Activated T-cell treated with anti-CD3 and anti-CD28 coated beads, Interleukin-2, amount 50 U/mL, for 72 hours (primary cell): ENCODE results near the gene ZNRF3. TPM values are rescaled to one million over a fixed set of nuclear protein-coding genes. Genes with fewer than 3 reads are reported as not detected.

Experiments
- ATAC-seq, 2 donors: fragments of 150-1000 bp; cut with Tn5 transposase; replicated peaks in 1 of 2; 2 replicates each; pipeline ENCODE4 v1.10.0; 2021; ENCODE audit warnings: moderate library complexity in 2 of 2, mild to moderate bottlenecking in 1 of 2
- DNase-seq, 2 donors: peaks; one replicate each; pipeline ENCODE4 v3.0.0; 2021 to 2022; ENCODE audit warnings: mixed read lengths in 1 of 2
- H3K27ac Mint-ChIP-seq: one replicate; pipeline ENCODE4 v1.8.0; 2022; ENCODE audit warnings: mild to moderate bottlenecking, moderate library complexity, mixed read lengths
- H3K27me3 Mint-ChIP-seq: one replicate; pipeline ENCODE4 v1.8.0; 2022; ENCODE audit warnings: low read depth, mixed read lengths
- H3K36me3 Mint-ChIP-seq, 2 donors: one replicate each; pipeline ENCODE4 v1.8.0; 2022; ENCODE audit warnings: mixed read lengths in 2 of 2, mild to moderate bottlenecking in 1 of 2; ENCODE audit not compliant: insufficient read depth in 2 of 2
- H3K4me1 Mint-ChIP-seq: one replicate; pipeline ENCODE4 v1.8.0; 2022; ENCODE audit warnings: low read depth, mixed read lengths
- H3K4me3 Mint-ChIP-seq, 2 donors: one replicate each; pipeline ENCODE4 v1.8.0; 2022; ENCODE audit warnings: mild to moderate bottlenecking in 2 of 2, mixed read lengths in 2 of 2, moderate library complexity in 2 of 2
- H3K9me3 Mint-ChIP-seq, 2 donors: one replicate each; pipeline ENCODE4 v1.8.0; 2022; ENCODE audit warnings: mixed read lengths in 2 of 2
- total RNA-seq, 2 donors: library from RNA; stranded (reverse); gene quantifications; one replicate each; pipeline ENCODE4 v1.2.3, GENCODE V29; 2022

ZNRF3 gene
- total RNA-seq, 2 donors from 2014 or later, result 0.86 to 0.94 TPM

- Mint-ChIP-seq H3K4me1 (no peaks in the 10 kb centered on the region), H3K27ac (no peak overlapping the region), H3K4me3 (no peak overlapping the region), H3K36me3 (no peaks in the 10 kb centered on the region), H3K27me3 (peaks cover 22% of the 10 kb centered on the region), H3K9me3 (no peaks in the 10 kb centered on the region)
- no peak for DNase-seq
- ATAC-seq, result no peak
Measured at GRCh38 chr22:29093501-29094300, 210.3 kb downstream of the ZNRF3 start.

- Mint-ChIP-seq H3K27ac (peak overlapping the region; percentile 49), H3K4me3 (no peak overlapping the region), H3K36me3 (no peaks in the 10 kb centered on the region), H3K9me3 (no peaks in the 10 kb centered on the region), H3K4me1 (no peaks in the 10 kb centered on the region), H3K27me3 (peaks cover 8% of the 10 kb centered on the region)
- ATAC-seq, result no peak
- no peak for DNase-seq
Measured at GRCh38 chr22:29095459-29095858, 212.1 kb downstream of the ZNRF3 start.

DNA sequence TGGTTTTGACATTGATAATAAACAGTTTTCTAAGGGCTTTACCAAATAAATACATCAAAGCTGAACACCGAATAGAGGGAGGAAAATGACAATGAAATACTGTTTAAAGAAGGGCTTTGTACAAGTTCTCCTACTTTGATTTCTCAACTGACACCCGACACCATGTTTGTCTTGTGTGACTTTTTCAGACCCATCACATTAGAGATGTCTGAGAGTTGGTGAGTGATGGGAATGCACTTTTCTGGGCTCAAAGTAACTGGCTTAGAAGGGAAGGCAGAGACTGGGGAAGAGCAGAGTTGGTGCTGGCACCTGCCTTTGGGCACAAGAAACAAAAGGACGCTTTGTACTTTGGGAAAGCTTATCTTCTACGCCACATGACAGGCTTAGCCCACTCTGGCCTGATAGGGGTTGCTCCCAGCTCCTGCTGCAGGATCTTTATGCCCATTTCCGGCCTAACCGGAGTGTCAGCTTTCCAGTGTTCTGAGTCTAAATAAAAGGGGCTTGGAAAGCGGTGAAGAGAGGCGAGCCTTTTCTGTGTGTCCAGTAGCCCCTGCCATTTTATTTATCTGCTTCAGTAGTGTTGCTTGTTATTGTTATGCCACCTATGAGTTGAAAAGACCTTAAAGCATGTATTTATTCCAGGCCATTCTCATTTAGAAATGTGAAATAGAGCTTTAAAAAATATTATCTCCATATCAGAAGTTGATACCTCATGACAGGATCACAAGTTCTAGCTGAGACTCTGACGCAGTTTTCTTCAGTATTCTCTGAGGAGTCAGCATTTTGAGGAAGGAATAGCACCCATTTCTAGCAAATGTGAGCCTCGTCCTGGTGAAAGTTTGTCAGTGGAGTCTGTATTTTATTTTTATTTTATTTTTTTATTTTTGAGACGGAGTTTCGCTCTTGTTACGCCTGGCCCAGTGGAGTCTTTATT lies 213.6 kb downstream of the ZNRF3 start:
- DNase-seq, result no peak
- H3K4me1 Mint-ChIP-seq, result no peaks in the 10 kb centered on the region
- H3K27ac Mint-ChIP-seq, result no peak overlapping the region
- peaks cover under 1% of the 10 kb centered on the region for H3K27me3 Mint-ChIP-seq
- H3K4me3 Mint-ChIP-seq, result no peak overlapping the region
- no peaks in the 10 kb centered on the region for H3K9me3 Mint-ChIP-seq
- H3K36me3 Mint-ChIP-seq, result no peaks in the 10 kb centered on the region
- no peak for ATAC-seq

GRCh38 chr22:29098296-29098695 lies 214.9 kb downstream of the ZNRF3 start:
- no peak overlapping the region for H3K4me3 Mint-ChIP-seq

DNA sequence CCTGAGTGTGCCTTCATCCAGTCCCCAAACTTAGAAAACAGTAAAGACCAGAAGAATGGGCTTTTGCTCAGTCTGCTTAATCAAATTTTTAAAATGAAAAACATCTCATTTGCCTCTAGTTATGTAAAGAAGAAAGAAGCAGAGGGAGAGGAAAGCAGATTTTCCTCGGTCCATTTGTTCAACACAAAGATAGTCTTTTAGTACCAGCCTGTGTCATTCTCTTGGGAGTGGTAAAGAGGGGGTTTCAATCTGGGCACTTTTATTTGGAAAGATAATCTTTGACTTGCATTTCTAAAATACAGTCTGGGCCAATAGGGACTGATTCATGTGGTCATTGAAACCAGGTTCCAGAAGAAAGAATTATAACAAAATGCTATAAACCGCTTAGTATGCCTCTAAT lies 218.9 kb downstream of the ZNRF3 start:
- Mint-ChIP-seq H3K9me3 (no peaks in the 10 kb centered on the region), H3K4me1 (no peaks in the 10 kb centered on the region), H3K4me3 (no peak overlapping the region), H3K27ac (no peak overlapping the region), H3K27me3 (no peaks in the 10 kb centered on the region), H3K36me3 (no peaks in the 10 kb centered on the region)
- ATAC-seq, result no peak
- DNase-seq, result no peak

More at GRCh38 chr22:29098296-29098695, 214.9 kb downstream of the ZNRF3 start:
- Mint-ChIP-seq H3K27me3 (no peaks in the 10 kb centered on the region), H3K27ac (no peak overlapping the region), H3K36me3 (no peaks in the 10 kb centered on the region), H3K9me3 (no peaks in the 10 kb centered on the region), H3K4me1 (no peaks in the 10 kb centered on the region)
- DNase-seq (no peak), ATAC-seq (no peak)

- no peak for DNase-seq
- H3K36me3 Mint-ChIP-seq, result no peaks in the 10 kb centered on the region
- no peaks in the 10 kb centered on the region for H3K27me3 Mint-ChIP-seq
- H3K9me3 Mint-ChIP-seq, result no peaks in the 10 kb centered on the region
- H3K4me3 Mint-ChIP-seq, result no peak overlapping the region
- no peak for ATAC-seq
- H3K27ac Mint-ChIP-seq, result no peak overlapping the region
- no peaks in the 10 kb centered on the region for H3K4me1 Mint-ChIP-seq
Measured at GRCh38 chr22:29103121-29103520, 219.7 kb downstream of the ZNRF3 start.

DNA sequence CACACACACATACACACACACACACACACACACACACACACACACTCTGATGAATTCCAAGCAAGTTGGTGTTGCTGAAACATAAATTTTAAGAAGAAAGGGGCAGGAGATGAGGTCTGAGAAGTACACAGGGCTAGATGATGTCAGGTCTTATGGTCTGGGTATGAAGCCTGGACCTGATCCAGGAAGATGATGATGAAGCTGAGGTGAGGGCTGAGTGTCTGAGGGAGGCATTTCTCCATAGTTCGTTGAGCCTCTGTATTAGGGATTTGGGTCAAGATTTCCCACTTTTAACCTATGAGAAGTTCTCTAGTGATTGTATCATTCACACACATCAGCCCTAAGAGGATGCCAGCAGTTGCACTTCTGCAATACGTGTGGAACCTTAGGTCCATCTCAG lies 222.1 kb downstream of the ZNRF3 start:
- no peaks in the 10 kb centered on the region for H3K4me1 Mint-ChIP-seq

GRCh38 chr22:29106839-29107238 lies 223.5 kb downstream of the ZNRF3 start:
- DNase-seq, result no peak
- no peaks in the 10 kb centered on the region for H3K9me3 Mint-ChIP-seq
- H3K4me1 Mint-ChIP-seq, result no peaks in the 10 kb centered on the region
- H3K27ac Mint-ChIP-seq, result no peak overlapping the region
- ATAC-seq, result no peak
- H3K4me3 Mint-ChIP-seq, result no peak overlapping the region
- no peaks in the 10 kb centered on the region for H3K36me3 Mint-ChIP-seq
- no peaks in the 10 kb centered on the region for H3K27me3 Mint-ChIP-seq

More for the DNA sequence above, 222.1 kb downstream of the ZNRF3 start:
- Mint-ChIP-seq H3K27me3 (no peaks in the 10 kb centered on the region), H3K4me3 (no peak overlapping the region), H3K27ac (no peak overlapping the region), H3K36me3 (no peaks in the 10 kb centered on the region), H3K9me3 (no peaks in the 10 kb centered on the region)
- ATAC-seq, result no peak
- no peak for DNase-seq

Other genes with a start within 250 kb of the ZNRF3 start
- 1 to 10 TPM; 4.2 to 5.4 TPM for gene TTC28, start 203.7 kb upstream of the ZNRF3 start, total RNA-seq
- gene CHEK2, start 141.8 kb upstream of the ZNRF3 start, total RNA-seq, result 10 to 100 TPM; 29.2 to 32.1 TPM
- 10 to 100 TPM; 21.6 to 24.1 TPM for gene HSCB, start 141.5 kb upstream of the ZNRF3 start, total RNA-seq
- gene CCDC117, start 110.9 kb upstream of the ZNRF3 start, total RNA-seq, result 10 to 100 TPM; 24.0 to 26.9 TPM
- 100 to 1,000 TPM; 205 to 209 TPM for gene XBP1, start 83.0 kb upstream of the ZNRF3 start, total RNA-seq
- gene C22orf31, start 178.3 kb downstream of the ZNRF3 start, total RNA-seq, result not detected
- gene KREMEN1, start 189.5 kb downstream of the ZNRF3 start, total RNA-seq, result under 1 TPM; 0.09 to 0.53 TPM